ENCODE data around the gene NMRK2. TPM values are rescaled to one million over a fixed set of nuclear protein-coding genes. Genes with fewer than 3 reads are reported as not detected.
"Not testable (repeated sequence)": the region's sequence is repeated elsewhere in the genome, so short reads cannot be mapped to it uniquely, and the experiment has no call there.

Gene NMRK2
- total and polyA plus RNA-seq, 2 of the 13 experiments (the other 11 are each of a cell fraction or from before 2014, with no cell fraction given) = not detected

GRCh38 chr19:3955276-3955675 is 22.4 kb downstream of the NMRK2 start:
- H3K27ac ChIP-seq (ENCODE audit: extremely low read length, insufficient read depth, low read length); H3K4me1 ChIP-seq (ENCODE audit: insufficient read depth, low read length); H3K36me3 ChIP-seq (replicated peaks in 1 of 2; ENCODE audit: control insufficient read depth in 1 of 2, insufficient read depth in 2 of 2, low read length in 2 of 2); ATAC-seq; BruUV-seq (replicated peaks); H2AFZ ChIP-seq (ENCODE audit: low read length); in situ Hi-C loops (cut with HindIII; ENCODE audit: extremely low pct_ligation_motif_present, low pct_unique_long_range_greater_than_20kb); H3K27me3 ChIP-seq (ENCODE audit: control insufficient read depth in 1 of 2, insufficient read depth in 2 of 2, low read length in 2 of 2); H3K4me3 ChIP-seq (replicated peaks in 1 of 3; ENCODE audit: insufficient read depth in 1 of 3, low read depth in 2 of 3, low read length in 3 of 3); H3K9ac ChIP-seq (ENCODE audit: insufficient read depth, low read depth, low read length); H3K79me2 ChIP-seq (ENCODE audit: insufficient read depth, low read length); H3K4me2 ChIP-seq (ENCODE audit: low read depth, low read length); CTCF ChIA-PET (ENCODE audit: low intra/inter-chr PET ratio, low total read pairs); intact Hi-C loops (cut with micrococcal nuclease; ENCODE audit: unreplicated experiment); FAIRE-seq; H3K9me3 ChIP-seq (ENCODE audit: low read length); H4K20me1 ChIP-seq (ENCODE audit: insufficient read depth, low read length); DNase-seq (ENCODE audit: low spot score); TF ChIP-seq ATF7 (CRISPR knock-in tag; IDR thresholded peaks at IDR 0.05): not testable (repeated sequence)
- TF ChIP-seq ATF7 (IDR thresholded peaks at IDR 0.05) = peak; percentile 65
- 84% methylated on average over 13 of the region's 13 CpGs for WGBS (ENCODE audit: low lambda C conversion rate)
- POLR2A ChIA-PET = interaction anchor here (3.7 kb wide), 1 partner anchor 14 kb away, joined by 18 read pairs; no protein-coding TSS in a partner anchor

- no peak overlapping the region for H3K9ac ChIP-seq (ENCODE audit: insufficient read depth, low read depth, low read length)
- BruUV-seq (replicated peaks) = no TSS peak
- in situ Hi-C loops (cut with HindIII; ENCODE audit: extremely low pct_ligation_motif_present, low pct_unique_long_range_greater_than_20kb) = no loop called here
- no peak overlapping the region for H2AFZ ChIP-seq (ENCODE audit: low read length)
- peaks cover 0 to 7% of the 10 kb centered on the region in 2 experiments; a peak in 1 of 5 replicates for H3K27me3 ChIP-seq (ENCODE audit: control insufficient read depth in 1 of 2, insufficient read depth in 2 of 2, low read length in 2 of 2)
- H3K4me1 ChIP-seq (ENCODE audit: insufficient read depth, low read length) = peaks cover 6% of the 10 kb centered on the region; the same call in 1 of the 2 replicates
- ATAC-seq (no peak), DNase-seq (ENCODE audit: low spot score) (no peak), FAIRE-seq (no peak)
- H4K20me1 ChIP-seq (ENCODE audit: insufficient read depth, low read length) = no peaks in the 10 kb centered on the region
- H3K9me3 ChIP-seq (ENCODE audit: low read length) = no peaks in the 10 kb centered on the region
- 100% methylated on average over 2 of the region's 10 CpGs for whole genome bisulfite sequencing (ENCODE audit: low lambda C conversion rate)
- TF ChIP-seq THAP7 (CRISPR knock-in tag; IDR thresholded peaks at IDR 0.05) = no peak
- no peak for TF ChIP-seq DMTF1 (CRISPR knock-in tag; IDR thresholded peaks at IDR 0.05)
- peak; percentile 73 for TF ChIP-seq AGO2 (optimal IDR thresholded peaks at IDR 0.05; ENCODE audit: low read depth, low read length)
- TF ChIP-seq STAG1 (CRISPR knock-in tag; IDR thresholded peaks at IDR 0.05) = no peak
- TF ChIP-seq POLR2G (IDR thresholded peaks at IDR 0.05; ENCODE audit: low read depth, low read length) = peak; percentile 47; the same call in 1 of the 2 replicates
- CTCF ChIA-PET (ENCODE audit: low intra/inter-chr PET ratio, low total read pairs) = no interaction called here
- H3K79me2 ChIP-seq (ENCODE audit: insufficient read depth, low read length) = no peaks in the 10 kb centered on the region
- intact Hi-C loops (cut with micrococcal nuclease; ENCODE audit: unreplicated experiment) = no loop called here
- H3K27ac ChIP-seq (ENCODE audit: extremely low read length, insufficient read depth, low read length) = no peak overlapping the region
- H3K4me3 ChIP-seq (replicated peaks in 1 of 3; ENCODE audit: insufficient read depth in 1 of 3, low read depth in 2 of 3, low read length in 3 of 3) = no peak overlapping the region
- H3K4me2 ChIP-seq (ENCODE audit: low read depth, low read length) = no peak overlapping the region
- peaks cover 0 to 4% of the 10 kb centered on the region in 2 experiments; a peak in 4 of 5 replicates for H3K36me3 ChIP-seq (replicated peaks in 1 of 2; ENCODE audit: control insufficient read depth in 1 of 2, insufficient read depth in 2 of 2, low read length in 2 of 2)
- POLR2A ChIA-PET = interaction anchor here (3.7 kb wide), 1 partner anchor 13 kb away, joined by 18 read pairs; no protein-coding TSS in a partner anchor
Observed at GRCh38 chr19:3955688-3956087, 22.8 kb downstream of the NMRK2 start.
